CD14-positive monocyte (primary cell): Measurements from ENCODE around the gene VASH2. TPM values are rescaled to one million over a fixed set of nuclear protein-coding genes. Genes with fewer than 3 reads are reported as not detected.

Source experiments
- DNase-seq, 3 donors: peaks; one replicate each; pipeline ENCODE4 v3.0.0-alpha.2; 2011 to 2022
- H2AFZ ChIP-seq: 2 replicates; pipeline ENCODE4 v1.6.0; 2012; ENCODE audit warnings: mild to moderate bottlenecking, low read depth, low read length, inconsistent platforms; ENCODE audit not compliant: insufficient read depth, poor library complexity, severe bottlenecking
- H3K27ac ChIP-seq, 2 donors: 1 replicate in 1 of 2; 2 replicates in 1 of 2; pipeline ENCODE4 v1.5.1; 2012 to 2013; ENCODE audit warnings: low read length in 2 of 2, control low read depth in 1 of 2, inconsistent platforms in 1 of 2, low read depth in 1 of 2, mild to moderate bottlenecking in 1 of 2
- H3K27me3 ChIP-seq, 2 donors: one replicate each; pipeline versions ENCODE4 v1.6.0 to v1.6.1; 2011 to 2013; ENCODE audit warnings: low read length in 2 of 2; ENCODE audit not compliant: control insufficient read depth in 2 of 2, insufficient read depth in 2 of 2
- H3K36me3 ChIP-seq, 2 donors: replicated peaks in 1 of 2; 1 replicate in 1 of 2; 2 replicates in 1 of 2; pipeline versions ENCODE4 v1.5.1 to v1.6.1; 2012 to 2013; ENCODE audit warnings: low read length in 2 of 2, control low read depth in 1 of 2, inconsistent platforms in 1 of 2, mild to moderate bottlenecking in 1 of 2; ENCODE audit not compliant: insufficient read depth in 2 of 2, control insufficient read depth in 1 of 2
- H3K4me1 ChIP-seq, 2 donors: 1 replicate in 1 of 2; 2 replicates in 1 of 2; pipeline versions ENCODE4 v1.5.1 to v1.6.1; 2012 to 2013; ENCODE audit warnings: low read length in 2 of 2, control low read depth in 1 of 2, inconsistent platforms in 1 of 2, mild to moderate bottlenecking in 1 of 2, moderate library complexity in 1 of 2; ENCODE audit not compliant: insufficient read depth in 2 of 2, control insufficient read depth in 1 of 2
- H3K4me2 ChIP-seq: replicated peaks from 2 replicates; pipeline ENCODE3; 2012; ENCODE audit warnings: low read length, moderate library complexity, mild to moderate bottlenecking; ENCODE audit not compliant: poor library complexity, severe bottlenecking; ENCODE audit errors: extremely low read depth
- H3K4me3 ChIP-seq, 3 experiments: fragments of 200-600 bp in 1 of 3; sonication (generic) in 1 of 3; replicated peaks in 1 of 3; 1 replicate in 2 of 3; 2 replicates in 1 of 3; pipeline ENCODE4 v1.5.1; 2011 to 2013; ENCODE audit warnings: low read length in 3 of 3, mild to moderate bottlenecking in 3 of 3, control low read depth in 2 of 3, low read depth in 2 of 3, inconsistent platforms in 1 of 3, moderate library complexity in 1 of 3
- H3K79me2 ChIP-seq: 2 replicates; pipeline ENCODE4 v1.6.0; 2012; ENCODE audit warnings: mild to moderate bottlenecking, control low read depth, inconsistent platforms, low read length, moderate library complexity; ENCODE audit not compliant: insufficient read depth
- H3K9ac ChIP-seq: 2 replicates; pipeline ENCODE4 v1.6.0; 2017; ENCODE audit warnings: low read length, mild to moderate bottlenecking; ENCODE audit not compliant: insufficient read depth, poor library complexity, severe bottlenecking
- H3K9me3 ChIP-seq, 2 donors: replicated peaks in 1 of 2; 1 replicate in 1 of 2; 2 replicates in 1 of 2; pipeline versions ENCODE4 v1.5.1 to v1.6.1; 2012 to 2013; ENCODE audit warnings: low read length in 2 of 2, control low read depth in 1 of 2; ENCODE audit not compliant: control insufficient read depth in 1 of 2, insufficient read depth in 1 of 2
- H4K20me1 ChIP-seq: 2 replicates; pipeline ENCODE4 v1.6.0; 2012; ENCODE audit warnings: mild to moderate bottlenecking, low read length, control low read depth, moderate library complexity; ENCODE audit not compliant: insufficient read depth
- H3K27ac Mint-ChIP-seq, 7 donors: one replicate each; pipeline ENCODE4 v1.8.0; 2020; ENCODE audit warnings: mild to moderate bottlenecking in 7 of 7, mixed read lengths in 7 of 7, moderate library complexity in 6 of 7, inconsistent platforms in 2 of 7
- H3K27me3 Mint-ChIP-seq, 3 donors: one replicate each; pipeline ENCODE4 v1.8.0; 2021 to 2022; ENCODE audit warnings: low read depth in 3 of 3, mild to moderate bottlenecking in 3 of 3, mixed read lengths in 3 of 3, moderate library complexity in 3 of 3, inconsistent platforms in 1 of 3
- H3K36me3 Mint-ChIP-seq, 2 donors: one replicate each; pipeline ENCODE4 v1.8.0; 2020; ENCODE audit warnings: mixed read lengths in 2 of 2, inconsistent platforms in 1 of 2, mild to moderate bottlenecking in 1 of 2
- H3K4me1 Mint-ChIP-seq: one replicate; pipeline ENCODE4 v1.8.0; 2020; ENCODE audit warnings: mild to moderate bottlenecking, mixed read lengths
- H3K4me3 Mint-ChIP-seq, 2 donors: one replicate each; pipeline ENCODE4 v1.8.0; 2020; ENCODE audit warnings: mild to moderate bottlenecking in 2 of 2, mixed read lengths in 2 of 2, moderate library complexity in 1 of 2
- H3K9me3 Mint-ChIP-seq, 7 donors: one replicate each; pipeline ENCODE4 v1.8.0; 2020 to 2022; ENCODE audit warnings: mixed read lengths in 7 of 7, mild to moderate bottlenecking in 6 of 7, moderate library complexity in 6 of 7, inconsistent platforms in 2 of 7
- WGBS: methylation state at CpG from one replicate; pipeline ENCODE4 v1.1.5; 2013; ENCODE audit warnings: missing lambda C conversion rate; ENCODE audit not compliant: insufficient coverage; 5-methylcytosine and 5-hydroxymethylcytosine counted together
- intact Hi-C, 2 donors: fragments of 100-400 bp; cut with micrococcal nuclease; formaldehyde crosslinking; loops; one replicate each; pipeline versions ENCODE4 v1.15.0 to v1.15.1; 2023
- polyA plus RNA-seq, 3 donors: library from polyadenylated mRNA; depleted of rRNA in 1 of 3; unstranded in 2 of 3; stranded (reverse) in 1 of 3; fragments of 300-500 nt in 2 of 3; fragments of >200 nt in 1 of 3; fragmentation: Illumina TruSeq in 2 of 3; gene quantifications; 1 replicate in 2 of 3; 2 replicates in 1 of 3; pipeline ENCODE4 v1.2.3, GENCODE V29; 2012 to 2021
- TF ChIP-seq, protein P1 (sequence below): fragments of 200-600 bp; IDR thresholded peaks from one replicate; pipeline ENCODE4 v1.8.0; 2022; ENCODE audit warnings: antibody characterized with exemption, mild to moderate bottlenecking

Gene VASH2
- polyA plus RNA-seq, 3 donors = 0.07 TPM; not detected in 2

- peaks cover 0 to 4% (median 0%) of the 10 kb centered on the region in 7 donors for H3K9me3 Mint-ChIP-seq
- TF ChIP-seq, protein P1, sequence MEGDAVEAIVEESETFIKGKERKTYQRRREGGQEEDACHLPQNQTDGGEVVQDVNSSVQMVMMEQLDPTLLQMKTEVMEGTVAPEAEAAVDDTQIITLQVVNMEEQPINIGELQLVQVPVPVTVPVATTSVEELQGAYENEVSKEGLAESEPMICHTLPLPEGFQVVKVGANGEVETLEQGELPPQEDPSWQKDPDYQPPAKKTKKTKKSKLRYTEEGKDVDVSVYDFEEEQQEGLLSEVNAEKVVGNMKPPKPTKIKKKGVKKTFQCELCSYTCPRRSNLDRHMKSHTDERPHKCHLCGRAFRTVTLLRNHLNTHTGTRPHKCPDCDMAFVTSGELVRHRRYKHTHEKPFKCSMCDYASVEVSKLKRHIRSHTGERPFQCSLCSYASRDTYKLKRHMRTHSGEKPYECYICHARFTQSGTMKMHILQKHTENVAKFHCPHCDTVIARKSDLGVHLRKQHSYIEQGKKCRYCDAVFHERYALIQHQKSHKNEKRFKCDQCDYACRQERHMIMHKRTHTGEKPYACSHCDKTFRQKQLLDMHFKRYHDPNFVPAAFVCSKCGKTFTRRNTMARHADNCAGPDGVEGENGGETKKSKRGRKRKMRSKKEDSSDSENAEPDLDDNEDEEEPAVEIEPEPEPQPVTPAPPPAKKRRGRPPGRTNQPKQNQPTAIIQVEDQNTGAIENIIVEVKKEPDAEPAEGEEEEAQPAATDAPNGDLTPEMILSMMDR = no peak
- peaks cover 72 to 90% of the 10 kb centered on the region in 2 donors for H3K36me3 Mint-ChIP-seq
- H3K27ac Mint-ChIP-seq = no peak overlapping the region
- H3K4me3 ChIP-seq = no peak overlapping the region
- H3K79me2 ChIP-seq = peaks cover 39% of the 10 kb centered on the region
- peaks cover 3% of the 10 kb centered on the region for H3K4me1 Mint-ChIP-seq
- no peak overlapping the region for H3K4me2 ChIP-seq
- no peak overlapping the region for H3K27ac ChIP-seq
- no peaks in the 10 kb centered on the region for H3K4me1 ChIP-seq
- no peak overlapping the region for H3K9ac ChIP-seq
- peaks cover 24% of the 10 kb centered on the region for H4K20me1 ChIP-seq
- H3K9me3 ChIP-seq = no peaks in the 10 kb centered on the region
- intact Hi-C loops = no loop called here
- H3K27me3 Mint-ChIP-seq = no peaks in the 10 kb centered on the region
- H3K4me3 Mint-ChIP-seq = no peak overlapping the region
- no CpG with 5 or more reads among the region's 2 CpGs for WGBS
- H3K27me3 ChIP-seq = no peaks in the 10 kb centered on the region
- peaks cover 54 to 93% of the 10 kb centered on the region in 2 donors for H3K36me3 ChIP-seq
- no peak overlapping the region for H2AFZ ChIP-seq
- no peak for DNase-seq
These were observed 58.2 kb downstream of the VASH2 start for GRCh38 chr1:213008564-213008963.

DNA sequence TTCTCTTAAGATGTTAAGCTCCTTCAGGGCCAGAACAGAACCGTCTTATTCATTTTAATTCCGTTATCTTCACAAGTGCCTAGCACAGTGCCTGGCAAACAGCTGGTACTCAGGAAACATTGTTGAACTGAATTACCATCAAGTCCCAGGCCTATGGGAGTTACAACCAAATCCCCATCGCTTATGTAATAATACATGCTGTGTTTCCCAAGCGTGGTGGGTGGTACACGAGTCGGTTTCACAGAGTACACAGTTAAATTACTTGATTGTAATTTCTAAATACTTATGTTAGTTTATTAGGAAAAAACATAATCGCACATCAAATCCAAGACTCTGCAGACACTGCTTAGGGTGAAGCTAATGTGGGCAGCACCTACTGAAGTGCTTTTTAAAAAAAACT lies 64.3 kb downstream of the VASH2 start:
- H3K36me3 Mint-ChIP-seq = peaks cover 24 to 35% of the 10 kb centered on the region in 2 donors
- H3K4me3 Mint-ChIP-seq = peak overlapping the region; percentile 100
- TF ChIP-seq, protein P1 = no peak
- peak overlapping the region; percentile 83 for H3K9ac ChIP-seq
- 29% methylated on average over 2 of the region's 7 CpGs for WGBS
- H3K4me1 ChIP-seq = peaks cover 17 to 20% of the 10 kb centered on the region in 2 donors
- H3K79me2 ChIP-seq = peaks cover 55% of the 10 kb centered on the region
- H3K4me2 ChIP-seq = peak overlapping the region; percentile 89
- H3K27ac ChIP-seq = peak overlapping the region; percentile 87 to 90
- H3K4me1 Mint-ChIP-seq = peaks cover 17% of the 10 kb centered on the region
- H3K27me3 Mint-ChIP-seq = no peaks in the 10 kb centered on the region
- peaks cover 0 to 4% (median 0%) of the 10 kb centered on the region in 7 donors for H3K9me3 Mint-ChIP-seq
- peaks cover 6 to 33% of the 10 kb centered on the region in 2 donors for H3K36me3 ChIP-seq
- H2AFZ ChIP-seq = peak overlapping the region; percentile 97
- peak in 1 of 3 donors; percentile 3 for DNase-seq
- no peaks in the 10 kb centered on the region for H3K27me3 ChIP-seq
- no peaks in the 10 kb centered on the region for H3K9me3 ChIP-seq
- peaks cover 13% of the 10 kb centered on the region for H4K20me1 ChIP-seq
- H3K27ac Mint-ChIP-seq = peak overlapping the region; percentile 91 to 99 (median 98)
- H3K4me3 ChIP-seq = peak overlapping the region; percentile 71 to 92 (median 81)
- intact Hi-C loops = loop anchor here in 1 of 2 donors (5.0 to 10.0 kb wide), 3 partner anchors 38 to 220 kb away; partner anchors contain the start of genes FLVCR1, NSL1, RPS6KC1 and TATDN3
